Effector memory CD8-positive, alpha-beta T cell (primary cell): ENCODE measurements around the gene GOLGA6C.
A peak's percentile ranks its signal among the peaks of the same experiment; 100 is the strongest.
"Not testable (repeated sequence)": the region's sequence is repeated elsewhere in the genome, so short reads cannot be mapped to it uniquely, and the experiment has no call there.

Experiments
- ATAC-seq: fragments of 150-1000 bp; cut with Tn5 transposase; replicated peaks from 2 replicates; pipeline ENCODE4 v1.10.0; 2021; ENCODE audit warnings: mild to moderate bottlenecking, moderate library complexity
- DNase-seq, 3 experiments: peaks; one replicate each; pipeline ENCODE4 v3.0.0; 2021
- H3K27ac Mint-ChIP-seq, 2 donors: one replicate each; pipeline ENCODE4 v1.8.0; 2022; ENCODE audit warnings: mild to moderate bottlenecking in 2 of 2, mixed read lengths in 2 of 2, moderate library complexity in 2 of 2
- H3K27me3 Mint-ChIP-seq, 2 donors: one replicate each; pipeline ENCODE4 v1.8.0; 2022; ENCODE audit warnings: mixed read lengths in 2 of 2
- H3K36me3 Mint-ChIP-seq: one replicate; pipeline ENCODE4 v1.8.0; 2022; ENCODE audit warnings: mild to moderate bottlenecking, moderate library complexity, mixed read lengths; ENCODE audit not compliant: insufficient read depth
- H3K4me1 Mint-ChIP-seq, 2 donors: one replicate each; pipeline ENCODE4 v1.8.0; 2022; ENCODE audit warnings: low read depth in 2 of 2, mixed read lengths in 2 of 2
- H3K4me3 Mint-ChIP-seq, 2 donors: one replicate each; pipeline ENCODE4 v1.8.0; 2022; ENCODE audit warnings: mild to moderate bottlenecking in 2 of 2, mixed read lengths in 2 of 2, moderate library complexity in 2 of 2
- H3K9me3 Mint-ChIP-seq, 2 donors: one replicate each; pipeline ENCODE4 v1.8.0; 2022; ENCODE audit warnings: mixed read lengths in 2 of 2

GOLGA6C gene

GRCh38 chr15:75300026-75300425 lies 41.9 kb downstream of the GOLGA6C start:
- not testable (repeated sequence) for H3K4me1 Mint-ChIP-seq, ATAC-seq, H3K27ac Mint-ChIP-seq, DNase-seq, H3K9me3 Mint-ChIP-seq, H3K4me3 Mint-ChIP-seq, H3K36me3 Mint-ChIP-seq
- H3K27me3 Mint-ChIP-seq, result peaks cover 15 to 26% of the 10 kb centered on the region in 2 donors

GRCh38 chr15:75302318-75302717 lies 44.2 kb downstream of the GOLGA6C start:
- H3K4me1 Mint-ChIP-seq, result no peaks in the 10 kb centered on the region

GRCh38 chr15:75302753-75303152 lies 44.6 kb downstream of the GOLGA6C start:
- not testable (repeated sequence) for H3K36me3 Mint-ChIP-seq, H3K4me1 Mint-ChIP-seq, H3K4me3 Mint-ChIP-seq, H3K9me3 Mint-ChIP-seq, DNase-seq, ATAC-seq, H3K27ac Mint-ChIP-seq
- H3K27me3 Mint-ChIP-seq, result peaks cover 35 to 53% of the 10 kb centered on the region in 2 donors

More at GRCh38 chr15:75302318-75302717, 44.2 kb downstream of the GOLGA6C start:
- Mint-ChIP-seq H3K27me3 (peaks cover 35 to 49% of the 10 kb centered on the region in 2 donors), H3K27ac (no peak overlapping the region), H3K36me3 (no peaks in the 10 kb centered on the region), H3K9me3 (no peaks in the 10 kb centered on the region), H3K4me3 (no peak overlapping the region)
- ATAC-seq, result no peak
- no peak for DNase-seq

GRCh38 chr15:75306188-75306587 lies 48.1 kb downstream of the GOLGA6C start:
- peaks cover 4% of the 10 kb centered on the region for H3K36me3 Mint-ChIP-seq
- no peak overlapping the region for H3K27ac Mint-ChIP-seq
- H3K4me3 Mint-ChIP-seq, result no peak overlapping the region
- DNase-seq (no peak), ATAC-seq (no peak)
- H3K4me1 Mint-ChIP-seq, result no peaks in the 10 kb centered on the region
- peaks cover 52 to 53% of the 10 kb centered on the region in 2 donors for H3K27me3 Mint-ChIP-seq
- no peaks in the 10 kb centered on the region for H3K9me3 Mint-ChIP-seq

GRCh38 chr15:75307778-75308390 lies 49.8 kb downstream of the GOLGA6C start:
- H3K36me3 Mint-ChIP-seq, result peaks cover 4% of the 10 kb centered on the region
- no peak overlapping the region for H3K4me3 Mint-ChIP-seq
- ATAC-seq, result no peak
- H3K9me3 Mint-ChIP-seq, result no peaks in the 10 kb centered on the region
- H3K27ac Mint-ChIP-seq, result no peak overlapping the region
- peaks cover 52 to 53% of the 10 kb centered on the region in 2 donors for H3K27me3 Mint-ChIP-seq
- DNase-seq, result no peak
- peaks cover 7% of the 10 kb centered on the region in 2 donors for H3K4me1 Mint-ChIP-seq

GRCh38 chr15:75309711-75310110 lies 51.6 kb downstream of the GOLGA6C start:
- Mint-ChIP-seq H3K4me1 (peaks cover 10% of the 10 kb centered on the region in 2 donors), H3K4me3 (no peak overlapping the region), H3K27ac (no peak overlapping the region), H3K36me3 (peaks cover 4% of the 10 kb centered on the region), H3K9me3 (no peaks in the 10 kb centered on the region), H3K27me3 (peaks cover 41 to 43% of the 10 kb centered on the region in 2 donors)
- no peak for DNase-seq
- no peak for ATAC-seq

GRCh38 chr15:75312548-75312947 lies 54.4 kb downstream of the GOLGA6C start:
- DNase-seq, ATAC-seq, H3K9me3 Mint-ChIP-seq, H3K36me3 Mint-ChIP-seq, H3K27ac Mint-ChIP-seq: not testable (repeated sequence)
- Mint-ChIP-seq H3K4me3 (peak overlapping the region in 1 of 2 donors; percentile 5), H3K4me1 (peaks cover 10% of the 10 kb centered on the region in 2 donors), H3K27me3 (peaks cover 14 to 18% of the 10 kb centered on the region in 2 donors)

GRCh38 chr15:75313116-75313845 lies 55.1 kb downstream of the GOLGA6C start:
- H3K4me1 Mint-ChIP-seq, result peaks cover 10% of the 10 kb centered on the region in 2 donors
- H3K36me3 Mint-ChIP-seq, result peaks cover 4% of the 10 kb centered on the region
- H3K27me3 Mint-ChIP-seq, result peaks cover 7 to 15% of the 10 kb centered on the region in 2 donors
- DNase-seq (no peak), ATAC-seq (no peak)
- no peak overlapping the region for H3K4me3 Mint-ChIP-seq
- no peaks in the 10 kb centered on the region for H3K9me3 Mint-ChIP-seq
- no peak overlapping the region for H3K27ac Mint-ChIP-seq

- H3K36me3 Mint-ChIP-seq, result peaks cover 1% of the 10 kb centered on the region
- no peak for ATAC-seq
Observed at GRCh38 chr15:75314552-75315290, 56.6 kb downstream of the GOLGA6C start.

GRCh38 chr15:75319231-75319897 lies 61.2 kb downstream of the GOLGA6C start:
- DNase-seq, H3K27me3 Mint-ChIP-seq, H3K27ac Mint-ChIP-seq, H3K4me1 Mint-ChIP-seq, H3K4me3 Mint-ChIP-seq, H3K9me3 Mint-ChIP-seq, ATAC-seq, H3K36me3 Mint-ChIP-seq: not testable (repeated sequence)

More at GRCh38 chr15:75314552-75315290, 56.6 kb downstream of the GOLGA6C start:
- peaks cover 0 to under 1% of the 10 kb centered on the region in 2 donors for H3K27me3 Mint-ChIP-seq
- no peaks in the 10 kb centered on the region for H3K9me3 Mint-ChIP-seq
- no peak for DNase-seq
- H3K4me3 Mint-ChIP-seq, result no peak overlapping the region
- H3K27ac Mint-ChIP-seq, result peak overlapping the region in 1 of 2 donors; percentile 33
- H3K4me1 Mint-ChIP-seq, result peaks cover 10% of the 10 kb centered on the region in 2 donors
